HEK293 (cell line): ENCODE data around the gene HOXB13.
A peak's percentile ranks its signal among the peaks of the same experiment; 100 is the strongest.

Experiments used
- CTCF ChIA-PET: fragments of 350-600 bp; formaldehyde crosslinking; extraction: SDS; loops from one replicate; lab custom pipeline; 2021; ENCODE audit warnings: antibody characterized with exemption; lab: Yijun Ruan, JAX
- POLR2A ChIA-PET: fragments of 300-600 bp; formaldehyde crosslinking; extraction: SDS; loops from one replicate; lab custom pipeline; 2020; ENCODE audit warnings: antibody characterized with exemption, inconsistent platforms; lab: Yijun Ruan, JAX
- H3K27ac ChIP-seq: fragments of 200-500 bp; sonication (Bioruptor generic); 2 replicates; pipeline ENCODE4 v1.5.1; 2014; ENCODE audit warnings: low read depth, low read length, control low read depth, inconsistent platforms; ENCODE audit errors: extremely low read depth
- H3K36me3 ChIP-seq, 2 experiments: fragments of 200-500 bp in 1 of 2; sonication (Bioruptor generic) in 1 of 2; 1 replicate in 1 of 2; 2 replicates in 1 of 2; pipeline ENCODE4 v1.5.1; 2014 to 2017; ENCODE audit warnings: inconsistent platforms in 2 of 2, low read length in 2 of 2; ENCODE audit not compliant: control insufficient read depth in 2 of 2, insufficient read depth in 1 of 2
- H3K4me1 ChIP-seq: fragments of 200-500 bp; sonication (Bioruptor generic); 2 replicates; pipeline ENCODE4 v1.5.1; 2014; ENCODE audit warnings: mild to moderate bottlenecking, low read length, inconsistent platforms; ENCODE audit not compliant: control insufficient read depth, insufficient read depth
- H3K4me3 ChIP-seq: 2 replicates; pipeline ENCODE4 v1.5.1; 2011; ENCODE audit warnings: low read depth, mild to moderate bottlenecking, control low read depth, low read length, moderate library complexity
- H3K9me3 ChIP-seq: fragments of 200-500 bp; sonication (Bioruptor generic); 2 replicates; pipeline ENCODE4 v1.5.1; 2014; ENCODE audit warnings: low read depth, low read length, inconsistent platforms; ENCODE audit not compliant: control insufficient read depth, insufficient read depth
- ATF2 ChIP-seq: fragments of 450-650 bp; formaldehyde crosslinking; IDR thresholded peaks from 2 replicates; pipeline ENCODE4 v1.5.1; 2016; ENCODE audit warnings: missing biosample characterization, missing genetic modification characterization, low read depth
- BCL6B ChIP-seq: fragments of 450-650 bp; formaldehyde crosslinking; IDR thresholded peaks from 2 replicates; pipeline ENCODE4 v1.5.1; 2017; ENCODE audit warnings: missing biosample characterization, missing genetic modification characterization
- GLI2 ChIP-seq: fragments of 450-650 bp; formaldehyde crosslinking; IDR thresholded peaks from 2 replicates; pipeline ENCODE4; 2017; ENCODE audit warnings: missing biosample characterization, missing genetic modification characterization, low read depth, borderline replicate concordance
- GLIS2 ChIP-seq: fragments of 450-650 bp; formaldehyde crosslinking; IDR thresholded peaks from 2 replicates; pipeline ENCODE4 v1.5.1; 2016; ENCODE audit warnings: missing biosample characterization, missing genetic modification characterization
- HOXD13 ChIP-seq: sonication (generic); formaldehyde crosslinking; IDR thresholded peaks from 2 replicates; pipeline ENCODE4 v1.8.0; 2022; ENCODE audit warnings: missing genetic modification reagents, borderline replicate concordance
- KLF9 ChIP-seq: fragments of 450-650 bp; formaldehyde crosslinking; IDR thresholded peaks from 2 replicates; pipeline ENCODE4 v1.5.1; 2016; ENCODE audit warnings: missing biosample characterization, missing genetic modification characterization, low read depth
- TCF7L2 ChIP-seq: IDR thresholded peaks from 2 replicates; pipeline ENCODE4 v1.6.1; 2011; ENCODE audit warnings: low read depth, mild to moderate bottlenecking, inconsistent platforms, low read length, moderate library complexity, borderline replicate concordance
- ZBTB17 ChIP-seq: fragments of 450-650 bp; formaldehyde crosslinking; IDR thresholded peaks from 2 replicates; pipeline ENCODE4 v1.5.1; 2016; ENCODE audit warnings: missing biosample characterization, missing genetic modification characterization
- ZNF10 ChIP-seq: fragments of 450-650 bp; formaldehyde crosslinking; IDR thresholded peaks from 2 replicates; pipeline ENCODE4 v1.5.1; 2017; ENCODE audit warnings: missing biosample characterization, missing genetic modification characterization
- ZNF184 ChIP-seq: fragments of 450-650 bp; IDR thresholded peaks from 2 replicates; pipeline ENCODE4 v1.5.1; 2018; ENCODE audit warnings: missing biosample characterization, mild to moderate bottlenecking, missing genetic modification characterization
- ZNF24 ChIP-seq: fragments of 450-650 bp; formaldehyde crosslinking; IDR thresholded peaks from 2 replicates; pipeline ENCODE4 v1.5.1; 2016; ENCODE audit warnings: missing biosample characterization, missing genetic modification characterization
- ZNF350 ChIP-seq: fragments of 450-650 bp; formaldehyde crosslinking; IDR thresholded peaks from 2 replicates; pipeline ENCODE4 v1.5.0; 2017; ENCODE audit warnings: missing biosample characterization, mild to moderate bottlenecking, missing genetic modification characterization
- ZNF488 ChIP-seq: fragments of 450-650 bp; formaldehyde crosslinking; IDR thresholded peaks from 2 replicates; pipeline ENCODE4 v1.5.1; 2016; ENCODE audit warnings: missing biosample characterization, missing genetic modification characterization
- ZNF514 ChIP-seq: fragments of 450-650 bp; formaldehyde crosslinking; IDR thresholded peaks from 2 replicates; pipeline ENCODE4 v1.5.1; 2016; ENCODE audit warnings: missing biosample characterization, missing genetic modification characterization
- ZNF544 ChIP-seq: fragments of 450-650 bp; formaldehyde crosslinking; IDR thresholded peaks from 2 replicates; pipeline ENCODE4 v1.5.0; 2017; ENCODE audit warnings: missing biosample characterization, missing genetic modification characterization
- ZNF670 ChIP-seq: fragments of 450-650 bp; formaldehyde crosslinking; IDR thresholded peaks from 2 replicates; pipeline ENCODE4 v1.5.1; 2016; ENCODE audit warnings: missing biosample characterization, missing genetic modification characterization, low read depth
- ZNF701 ChIP-seq: fragments of 450-650 bp; formaldehyde crosslinking; IDR thresholded peaks from 2 replicates; pipeline ENCODE4 v1.5.1; 2016; ENCODE audit warnings: missing biosample characterization, missing genetic modification characterization
- ZNF707 ChIP-seq: fragments of 450-650 bp; formaldehyde crosslinking; IDR thresholded peaks from 2 replicates; pipeline ENCODE4 v1.5.1; 2016; ENCODE audit warnings: missing biosample characterization, missing genetic modification characterization
- ZNF776 ChIP-seq: fragments of 450-650 bp; formaldehyde crosslinking; IDR thresholded peaks from 2 replicates; pipeline ENCODE4 v1.5.0; 2017; ENCODE audit warnings: missing biosample characterization, missing genetic modification characterization, borderline replicate concordance
- ZNF837 ChIP-seq: fragments of 450-650 bp; formaldehyde crosslinking; IDR thresholded peaks from 2 replicates; pipeline ENCODE4 v1.5.1; 2016; ENCODE audit warnings: missing biosample characterization, missing genetic modification characterization

The HOXB13 gene

GRCh38 chr17:48746916-48747444 is 18.4 kb upstream of the HOXB13 start (continued):
- TF ChIP-seq ATF2 (tag by site-specific recombination) (no peak), ZNF514 (no peak)

GRCh38 chr17:48745381-48746275 is 17.1 kb upstream of the HOXB13 start:
- no peaks in the 10 kb centered on the region for H3K36me3 ChIP-seq
- TF ChIP-seq KLF9 (no peak), ZBTB17 (tag by site-specific recombination) (peak; percentile 82)
- no peak overlapping the region for H3K4me3 ChIP-seq
- H3K27ac ChIP-seq = no peak overlapping the region
- H3K9me3 ChIP-seq = no peaks in the 10 kb centered on the region
- POLR2A ChIA-PET = no interaction called here
- CTCF ChIA-PET = interaction anchor here (0.6 to 1.5 kb wide), 6 partner anchors 20 to 571 kb away, joined by 3 to 5 read pairs (median 4); no protein-coding TSS in a partner anchor
- 0 out of 2 replicates have a peak, but pooled peaks cover 2% of the 10 kb centered on the region for H3K4me1 ChIP-seq

GRCh38 chr17:48740537-48740936 is 12.0 kb upstream of the HOXB13 start:
- no peak overlapping the region for H3K4me3 ChIP-seq
- ChIA-PET CTCF (no interaction called here), POLR2A (interaction anchor here (0.6 to 0.8 kb wide), 2 partner anchors 62 to 673 kb away, joined by 3 to 5 read pairs; no protein-coding TSS in a partner anchor)

More at GRCh38 chr17:48740537-48740936, 12.0 kb upstream of the HOXB13 start:
- H3K9me3 ChIP-seq = no peaks in the 10 kb centered on the region
- no peaks in the 10 kb centered on the region for H3K36me3 ChIP-seq
- no peaks in the 10 kb centered on the region for H3K4me1 ChIP-seq
- H3K27ac ChIP-seq = no peak overlapping the region
- no peak for TF ChIP-seq TCF7L2
- no peak for TF ChIP-seq ZNF701 (tag by site-specific recombination)
- no peak for TF ChIP-seq BCL6B (tag by site-specific recombination)
- no peak for TF ChIP-seq ZNF350 (tag by site-specific recombination)
- TF ChIP-seq HOXD13 (CRISPR knock-in tag) = no peak
- TF ChIP-seq GLIS2 = no peak
- TF ChIP-seq ZNF184 (tag by site-specific recombination) = no peak
- no peak for TF ChIP-seq KLF9
- TF ChIP-seq ZNF670 (tag by site-specific recombination) = no peak
- TF ChIP-seq ZNF837 (tag by site-specific recombination) = no peak
- no peak for TF ChIP-seq ZNF10
- TF ChIP-seq ZNF544 = no peak
- TF ChIP-seq ZNF707 (tag by site-specific recombination) = no peak
- TF ChIP-seq ZNF24 = no peak
- no peak for TF ChIP-seq GLI2 (tag by site-specific recombination)
- TF ChIP-seq ZNF488 (tag by site-specific recombination) = no peak
- no peak for TF ChIP-seq ZNF776 (tag by site-specific recombination)
- TF ChIP-seq, all 188 proteins: peak for 0
